IPS-18c (cell line): ENCODE results near the gene SH3RF1.

ENCODE experiments used
- H3K4me3 ChIP-seq: 2 replicates; pipeline ENCODE4 v1.7.0; 2013; ENCODE audit warnings: low read depth, mild to moderate bottlenecking, low read length, moderate library complexity; ENCODE audit not compliant: insufficient read depth
- H3K9me3 ChIP-seq: one replicate; pipeline ENCODE4 v1.6.1; 2013; ENCODE audit warnings: mild to moderate bottlenecking, low read length, moderate library complexity; ENCODE audit not compliant: control insufficient read depth, insufficient read depth

The SH3RF1 gene

DNA sequence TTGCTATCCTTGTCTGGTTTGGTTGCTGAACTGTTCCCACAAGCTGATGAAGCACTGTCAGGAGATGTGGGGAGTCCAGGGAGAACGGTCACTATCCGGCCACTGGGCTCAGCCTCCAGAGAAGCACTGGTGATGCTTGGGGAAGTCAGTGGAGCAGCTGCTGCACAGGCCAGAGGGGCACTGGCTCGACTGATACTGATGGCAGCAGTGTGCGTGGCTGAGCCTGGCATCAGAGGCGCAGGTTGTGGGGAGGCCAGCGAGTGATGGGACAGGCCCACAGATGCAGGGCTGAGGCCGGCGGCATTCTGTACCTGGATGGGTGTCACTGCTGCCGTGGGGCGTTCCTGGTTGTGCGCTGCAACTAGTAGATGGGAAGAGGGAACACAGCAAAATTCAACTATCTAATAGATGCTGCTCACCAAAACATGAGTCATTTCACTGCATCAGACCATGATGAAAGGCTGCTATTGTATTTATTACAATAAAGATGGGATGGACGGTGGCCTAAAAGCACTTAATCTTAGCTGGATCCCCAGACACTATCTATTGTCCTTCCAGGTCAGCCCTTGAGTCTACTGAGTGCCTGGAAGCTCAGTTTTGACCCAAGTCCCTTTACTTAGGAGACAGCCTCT lies 154.4 kb downstream of the SH3RF1 start:
- Histone ChIP-seq H3K4me3 (no peak overlapping the region), H3K9me3 (no peaks in the 10 kb centered on the region)

DNA sequence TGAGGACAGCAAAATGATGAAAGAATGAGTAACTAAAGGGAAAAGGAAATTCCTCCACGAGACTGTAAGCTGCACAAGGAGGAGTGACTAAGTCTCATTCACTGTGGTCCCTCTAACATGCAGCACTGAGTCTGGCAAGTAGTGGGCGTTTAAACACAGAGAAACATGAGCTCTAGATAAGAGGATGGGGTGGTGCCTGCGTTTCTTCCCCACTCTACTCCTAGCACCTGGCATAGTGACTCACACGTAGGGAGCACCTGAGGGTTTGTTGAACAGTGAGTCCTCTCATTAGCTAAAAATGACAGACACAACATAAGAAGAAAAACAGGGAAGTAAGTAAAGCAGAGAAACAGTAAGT lies 154.9 kb downstream of the SH3RF1 start:
- Histone ChIP-seq H3K4me3 (no peak overlapping the region), H3K9me3 (no peaks in the 10 kb centered on the region)

DNA sequence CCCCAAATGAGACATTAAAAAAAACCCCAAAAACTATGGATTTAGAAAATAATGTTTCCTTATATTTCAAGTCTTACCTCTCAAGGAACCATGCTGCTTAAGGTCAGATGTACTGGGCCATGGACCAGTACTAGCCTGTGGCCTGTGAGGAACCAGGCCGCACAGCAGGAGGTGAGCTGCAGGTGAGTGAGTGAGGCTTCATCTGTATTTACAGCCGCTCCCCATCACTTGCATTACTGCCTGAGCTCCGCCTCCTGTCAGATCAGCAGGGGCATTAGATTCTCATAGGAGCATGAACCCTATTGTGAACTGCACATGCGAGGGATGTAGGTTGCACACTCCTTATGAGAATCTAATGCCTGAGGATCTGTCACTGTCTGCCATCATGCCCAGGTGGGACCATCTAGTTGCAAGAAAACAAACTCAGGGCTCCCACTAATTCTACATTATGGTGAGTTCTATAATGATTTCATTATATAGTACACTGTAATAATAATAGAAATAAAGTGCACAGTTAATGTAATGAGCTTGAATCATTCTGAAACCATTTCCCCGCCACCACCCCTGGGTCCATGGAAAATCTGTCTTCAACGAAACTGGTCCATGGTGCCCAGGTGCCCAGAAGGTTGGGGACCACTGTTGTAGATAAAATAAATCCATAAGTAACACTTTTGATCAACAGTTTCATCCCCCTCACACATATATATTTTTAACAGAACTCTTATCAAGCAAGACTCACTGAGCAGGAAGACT lies 155.4 kb downstream of the SH3RF1 start:
- Histone ChIP-seq H3K9me3 (no peaks in the 10 kb centered on the region), H3K4me3 (no peak overlapping the region)

GRCh38 chr4:169114341-169114974 lies 156.3 kb downstream of the SH3RF1 start:
- H3K4me3 ChIP-seq = no peak overlapping the region
- H3K9me3 ChIP-seq = no peaks in the 10 kb centered on the region

- Histone ChIP-seq H3K9me3 (no peaks in the 10 kb centered on the region), H3K4me3 (no peak overlapping the region; the same call in 1 of the 2 replicates)
Observed at GRCh38 chr4:169110633-169111032, 160.1 kb downstream of the SH3RF1 start.

DNA sequence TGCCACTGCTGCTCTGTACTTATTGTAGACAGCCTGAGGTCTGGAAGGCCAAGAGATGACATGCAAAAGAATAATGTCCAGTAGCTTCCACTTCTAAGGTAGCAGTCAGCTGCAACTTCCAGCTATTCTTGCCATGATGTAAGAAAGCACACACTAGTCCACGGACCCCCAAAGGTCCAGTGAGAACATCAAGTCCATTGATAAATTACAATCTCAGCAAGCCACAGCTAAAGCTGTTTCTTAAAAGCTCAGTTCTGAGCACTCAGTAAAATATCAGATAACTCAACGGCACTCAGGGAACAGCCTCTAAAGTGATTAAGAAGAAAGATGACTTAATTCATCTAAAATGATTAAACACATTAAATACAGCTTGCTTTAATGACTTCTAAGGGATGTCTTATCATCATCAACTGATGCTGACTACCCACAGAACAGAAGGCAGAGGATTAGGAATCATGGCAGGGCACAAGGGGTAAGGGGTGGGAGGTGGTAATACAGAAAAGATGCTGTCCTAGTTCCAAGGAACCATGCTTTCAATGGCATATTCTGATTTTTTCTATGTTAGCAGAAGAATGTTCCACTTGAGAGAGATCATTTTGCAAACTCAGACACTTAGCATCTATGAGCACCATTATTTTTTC lies 161.6 kb downstream of the SH3RF1 start:
- Histone ChIP-seq H3K9me3 (no peaks in the 10 kb centered on the region), H3K4me3 (no peak overlapping the region)

DNA sequence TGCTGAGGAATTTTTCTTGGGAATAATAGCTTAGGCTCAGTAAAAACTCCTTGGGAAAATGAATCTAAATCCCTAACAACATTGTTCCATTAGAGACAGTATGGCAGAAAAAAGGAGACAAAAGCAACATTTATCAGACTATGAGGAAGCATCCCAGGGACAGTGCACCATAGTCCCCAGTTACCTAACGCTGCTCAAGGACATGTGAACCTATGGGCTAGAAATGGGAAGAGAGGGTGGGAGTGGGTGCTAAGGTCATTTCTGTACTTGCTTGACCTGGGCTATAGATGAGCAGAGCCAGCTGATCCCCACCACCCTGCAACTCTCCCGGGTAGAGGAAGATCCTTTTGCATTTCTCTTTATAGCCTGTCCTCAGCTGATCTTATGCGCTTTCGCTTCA lies 162.5 kb downstream of the SH3RF1 start:
- Histone ChIP-seq H3K9me3 (no peaks in the 10 kb centered on the region), H3K4me3 (no peak overlapping the region)

DNA sequence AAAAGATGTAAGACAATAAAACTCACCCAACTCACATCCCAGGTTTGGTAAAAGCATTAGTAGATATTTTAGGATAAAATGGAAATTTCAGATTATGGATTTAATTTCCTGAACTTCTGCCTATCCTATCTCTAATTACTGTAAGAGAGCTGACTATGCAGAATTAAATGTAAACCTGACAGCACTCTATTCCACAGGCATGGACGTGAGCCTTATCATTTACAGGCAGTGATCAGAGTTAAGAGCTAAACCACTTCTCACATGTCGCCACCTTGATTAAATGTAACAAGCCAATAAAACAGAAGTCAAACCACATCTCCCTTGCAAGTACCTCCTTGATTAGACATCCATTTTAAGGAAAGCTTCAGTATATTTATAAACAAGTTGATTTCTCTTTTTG lies 163.2 kb downstream of the SH3RF1 start:
- no peaks in the 10 kb centered on the region for H3K9me3 ChIP-seq
- no peak overlapping the region for H3K4me3 ChIP-seq

DNA sequence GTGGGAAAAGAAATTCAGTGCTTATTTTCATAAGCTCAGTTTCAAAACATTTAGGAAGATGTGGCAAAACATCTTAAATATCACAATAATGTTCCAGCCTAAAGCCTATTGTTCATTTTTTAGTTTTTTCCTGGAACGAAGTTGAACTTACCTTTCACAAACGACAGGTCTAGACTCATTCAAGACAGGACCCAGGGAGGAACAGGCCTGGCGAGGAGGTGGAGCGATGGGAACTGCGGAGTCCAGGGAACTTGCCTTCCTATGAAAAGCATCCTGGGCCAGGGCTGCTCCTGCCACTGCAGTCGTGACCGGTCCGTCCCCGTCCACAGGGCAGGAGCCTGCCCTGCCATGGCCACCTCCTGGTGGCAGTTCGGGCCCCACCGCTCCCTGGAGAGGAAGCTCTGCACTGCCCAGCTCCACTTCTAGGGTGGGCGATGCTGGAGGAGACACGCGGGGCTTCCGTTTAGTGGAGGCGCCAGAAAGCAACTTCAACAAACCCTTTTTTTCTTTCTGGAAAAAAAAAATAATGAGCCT lies 164.0 kb downstream of the SH3RF1 start:
- H3K9me3 ChIP-seq = no peaks in the 10 kb centered on the region

DNA sequence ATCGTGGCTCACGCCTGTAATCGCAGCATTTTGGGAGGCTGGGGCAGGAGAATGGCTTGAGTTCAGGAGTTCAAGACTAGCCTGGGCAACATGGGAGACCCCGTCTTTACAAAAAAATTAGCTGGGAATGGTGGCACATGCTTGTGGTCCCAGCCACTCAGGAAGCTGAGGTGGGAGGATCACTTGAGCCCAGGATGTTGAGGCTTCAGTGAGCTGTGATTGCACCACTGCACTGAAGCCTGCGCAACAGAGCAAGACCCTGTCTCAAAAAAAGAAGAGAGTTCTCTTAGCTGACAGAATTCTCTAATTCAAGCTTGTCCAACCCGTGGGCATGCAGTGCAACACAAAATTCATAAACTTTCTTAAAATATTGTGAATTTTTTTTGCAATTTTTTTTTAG lies 165.1 kb downstream of the SH3RF1 start:
- no peaks in the 10 kb centered on the region for H3K9me3 ChIP-seq

More for the DNA sequence above, 164.0 kb downstream of the SH3RF1 start:
- no peak overlapping the region for H3K4me3 ChIP-seq

DNA sequence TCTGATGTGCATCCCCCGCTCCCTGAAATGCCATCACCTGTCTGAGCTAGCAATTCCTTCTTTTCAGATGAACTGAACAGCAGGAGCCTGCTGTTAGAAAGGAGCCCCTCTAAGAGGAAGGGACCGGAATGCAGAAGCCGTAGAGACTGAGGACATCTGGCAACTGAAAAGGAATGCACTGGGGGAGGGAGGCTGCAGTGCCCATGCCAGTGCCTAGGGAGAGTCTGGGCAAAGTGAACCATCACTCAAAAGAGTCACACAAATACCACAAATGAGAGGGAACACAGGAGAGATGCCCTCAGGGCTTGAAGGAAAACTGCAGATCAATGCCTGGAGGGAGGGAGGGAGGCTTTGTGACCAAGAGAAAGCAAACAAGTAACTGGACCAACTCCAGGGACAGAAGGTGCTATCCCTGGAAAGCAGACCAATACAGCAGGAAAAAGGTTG lies 166.8 kb downstream of the SH3RF1 start:
- Histone ChIP-seq H3K4me3 (no peak overlapping the region), H3K9me3 (no peaks in the 10 kb centered on the region)

More for the DNA sequence above, 165.1 kb downstream of the SH3RF1 start:
- H3K4me3 ChIP-seq = no peak overlapping the region

DNA sequence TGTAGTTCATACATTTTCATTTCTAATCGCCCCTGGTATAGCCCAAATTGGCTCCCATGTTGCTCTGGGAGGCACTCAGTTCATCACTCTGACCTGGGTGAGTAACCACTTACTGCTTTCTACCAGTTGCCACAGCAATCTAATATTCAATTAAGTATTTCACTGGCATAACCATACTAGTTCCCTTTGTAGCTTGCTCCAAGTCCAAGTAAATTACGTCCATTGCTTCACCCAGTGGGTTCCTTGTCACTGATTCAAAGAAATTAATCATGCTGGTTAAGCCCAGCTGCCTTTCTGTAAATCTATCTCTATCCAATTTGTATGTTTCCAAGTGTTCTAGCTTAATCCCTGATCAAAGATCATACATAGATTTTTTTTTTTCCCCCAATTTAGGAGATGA lies 168.7 kb downstream of the SH3RF1 start:
- no peaks in the 10 kb centered on the region for H3K9me3 ChIP-seq
- no peak overlapping the region for H3K4me3 ChIP-seq

GRCh38 chr4:169100670-169101101 lies 170.1 kb downstream of the SH3RF1 start:
- Histone ChIP-seq H3K9me3 (no peaks in the 10 kb centered on the region), H3K4me3 (no peak overlapping the region)

GRCh38 chr4:169099771-169100180 lies 171.0 kb downstream of the SH3RF1 start:
- Histone ChIP-seq H3K4me3 (no peak overlapping the region), H3K9me3 (no peaks in the 10 kb centered on the region)

GRCh38 chr4:169098969-169099690 lies 171.6 kb downstream of the SH3RF1 start:
- H3K9me3 ChIP-seq = no peaks in the 10 kb centered on the region
- H3K4me3 ChIP-seq = no peak overlapping the region

DNA sequence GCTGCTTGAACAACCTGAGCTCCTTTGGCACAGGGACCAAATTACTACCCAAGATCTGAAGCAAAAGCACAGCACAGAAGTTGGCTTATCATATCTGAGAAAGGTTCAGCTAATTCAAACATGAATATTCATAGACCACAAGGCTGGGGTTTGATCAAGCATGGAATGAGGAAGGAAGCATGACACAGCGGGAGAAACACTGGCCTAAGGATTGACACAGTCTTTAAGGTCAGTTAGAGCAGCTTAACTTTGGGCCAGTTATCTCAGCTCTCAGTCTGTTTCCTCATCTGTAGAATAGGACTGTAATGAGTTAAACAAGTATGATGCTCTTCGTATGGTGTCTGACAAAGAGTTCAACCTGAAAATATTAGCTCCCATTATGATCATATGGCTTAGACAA lies 172.2 kb downstream of the SH3RF1 start:
- H3K4me3 ChIP-seq = no peak overlapping the region
- H3K9me3 ChIP-seq = no peaks in the 10 kb centered on the region

DNA sequence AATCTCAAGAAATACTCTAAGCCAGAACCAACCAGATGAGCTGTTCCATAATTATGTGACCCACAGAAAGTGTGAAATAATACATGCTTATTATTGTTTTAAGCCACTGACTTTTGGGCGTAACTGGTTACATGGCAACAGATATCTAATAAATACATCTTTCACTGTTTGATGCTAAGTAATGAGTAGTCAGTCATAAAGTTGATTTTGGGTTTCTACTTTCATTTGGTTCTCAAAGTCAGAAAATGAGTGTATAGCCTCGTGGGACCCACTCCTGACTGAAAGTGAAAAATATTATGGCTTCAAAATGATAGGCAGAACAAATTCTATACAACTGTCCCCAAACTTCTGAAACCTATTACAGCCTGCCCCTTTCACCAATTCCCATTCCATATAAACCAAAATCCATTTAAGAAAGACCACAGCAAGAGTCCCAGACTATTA lies 172.7 kb downstream of the SH3RF1 start:
- Histone ChIP-seq H3K4me3 (no peak overlapping the region), H3K9me3 (no peaks in the 10 kb centered on the region)
